HG03196 (cell line): Measurements from ENCODE around the gene TBC1D8.
"Not testable (repeated sequence)": the region's sequence is repeated elsewhere in the genome, so short reads cannot be mapped to it uniquely, and the experiment has no call there.

ENCODE experiments used
- ATAC-seq: cut with Tn5 transposase; IDR thresholded peaks from one replicate; pipeline ENCODE4 v1.9.1; 2021; ENCODE audit not compliant: unreplicated experiment

Gene TBC1D8

DNA sequence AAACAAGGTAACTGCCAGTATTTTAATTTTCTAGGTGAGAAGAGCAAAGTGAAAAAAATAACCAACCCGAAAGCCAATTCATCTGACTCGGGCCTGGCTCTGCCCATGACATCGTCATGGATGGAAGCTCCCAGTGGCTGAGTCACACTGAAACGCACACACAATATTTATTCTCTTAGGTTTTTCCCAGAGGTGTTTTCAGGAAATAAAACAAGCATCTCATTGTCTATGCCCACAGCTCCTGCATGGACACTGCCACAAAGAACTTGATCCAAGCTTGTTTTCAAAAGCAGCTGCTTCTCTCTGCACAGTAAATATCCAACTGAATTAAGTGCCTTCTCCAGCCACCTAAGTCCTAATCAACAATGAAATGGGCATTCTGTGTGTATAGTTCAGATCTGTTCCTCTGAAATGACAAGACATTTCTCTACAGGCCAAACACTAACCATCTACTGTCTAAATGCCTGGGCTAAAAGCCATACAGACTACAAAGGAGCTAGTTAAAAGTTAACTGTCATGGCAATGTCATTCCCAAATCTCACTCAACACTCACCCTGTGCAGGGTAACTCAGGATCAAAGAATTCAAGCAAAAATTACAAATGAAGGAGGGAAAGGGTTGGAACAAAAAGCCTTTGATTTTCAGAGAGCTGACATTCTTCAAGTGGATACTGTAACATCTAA lies 86.2 kb downstream of the TBC1D8 start:
- peak; percentile 63 for ATAC-seq

DNA sequence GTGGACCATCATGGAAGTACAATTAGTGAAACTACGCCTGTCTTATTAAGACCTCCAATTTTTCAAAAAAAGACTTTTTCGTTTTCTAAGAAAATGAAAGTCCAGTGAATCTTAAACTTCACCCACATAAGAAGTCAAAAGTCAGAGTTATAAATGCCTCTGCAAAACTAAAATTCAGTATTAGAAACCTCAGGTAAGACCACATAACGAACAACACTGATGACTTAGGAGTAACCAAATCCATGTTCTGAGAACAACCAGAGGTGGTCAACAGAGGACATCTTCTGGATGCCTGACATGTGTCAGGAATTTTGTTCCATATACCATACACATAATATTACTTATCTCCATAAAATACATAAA lies 86.7 kb downstream of the TBC1D8 start:
- ATAC-seq, result no peak

DNA sequence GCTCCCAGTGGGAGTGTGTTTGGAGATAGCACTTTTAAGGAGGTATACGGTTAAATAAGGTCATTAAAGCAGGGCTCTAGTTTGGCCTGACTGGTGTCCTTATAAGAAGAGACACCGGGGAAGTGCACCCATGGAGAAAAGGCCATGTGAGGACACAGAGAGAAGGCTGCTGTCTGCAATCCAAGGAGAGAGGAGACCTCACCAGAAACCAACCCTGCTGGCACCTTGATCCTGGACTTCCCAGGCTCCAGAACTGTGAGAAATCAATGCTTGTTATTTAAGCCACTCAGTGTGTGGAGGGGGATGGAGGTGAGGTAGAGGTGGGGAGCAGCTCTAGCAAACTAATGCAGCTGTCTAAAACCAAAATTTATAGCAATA lies 87.1 kb downstream of the TBC1D8 start:
- ATAC-seq, result no peak

DNA sequence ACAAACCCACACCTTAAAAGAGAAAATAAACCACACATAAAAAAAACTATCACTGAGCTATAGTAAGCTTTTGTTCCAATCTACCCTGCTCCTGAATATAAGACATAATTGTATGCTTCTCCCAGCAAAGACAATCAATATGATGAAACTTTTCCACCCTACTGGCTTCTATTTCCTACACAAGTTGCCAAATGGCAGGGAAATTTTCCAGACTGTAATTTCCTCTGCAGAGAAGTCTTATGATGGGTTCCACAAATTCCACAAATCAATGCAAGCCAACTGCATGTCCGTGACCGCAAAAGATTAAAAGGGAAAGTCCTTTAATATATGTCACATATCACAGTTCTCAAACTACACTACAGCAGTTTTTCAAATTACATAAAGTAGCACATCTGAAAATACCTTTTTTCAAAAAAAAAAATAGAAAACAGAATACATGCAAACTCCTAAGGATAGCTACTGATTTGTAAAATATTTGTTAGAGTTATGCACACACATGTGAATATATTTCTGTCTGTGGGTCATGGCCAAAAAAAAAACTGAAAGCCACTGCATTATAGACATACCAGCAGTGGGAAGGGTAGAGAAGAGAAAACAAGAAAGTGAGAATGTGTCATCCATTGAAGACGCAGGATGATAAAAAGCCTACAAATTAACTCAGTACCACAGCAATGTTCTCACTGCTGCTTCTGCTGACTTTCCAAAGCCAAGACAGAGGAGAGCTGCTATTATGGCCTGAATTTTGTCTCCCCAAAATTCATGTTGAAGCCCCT lies 87.6 kb downstream of the TBC1D8 start:
- peak; percentile 46 for ATAC-seq

DNA sequence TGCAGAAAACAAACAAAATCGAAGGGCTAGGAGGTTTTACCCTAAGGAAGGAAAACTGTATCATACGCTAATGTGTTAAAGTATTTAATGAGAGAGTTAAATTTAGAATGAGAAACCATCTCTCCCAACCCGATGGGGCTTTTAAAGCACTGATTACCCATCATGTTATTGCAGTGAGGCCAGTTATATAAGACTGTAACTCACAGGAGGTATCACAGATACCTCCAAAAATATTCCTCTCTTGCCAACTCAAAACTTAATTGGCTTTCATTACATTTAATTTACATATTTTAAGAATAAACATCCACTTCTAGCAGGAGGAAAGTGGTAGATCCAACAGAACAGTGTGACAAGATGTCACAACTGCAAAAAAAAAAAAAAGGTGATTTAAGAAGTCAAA lies 92.8 kb downstream of the TBC1D8 start:
- no peak for ATAC-seq

DNA sequence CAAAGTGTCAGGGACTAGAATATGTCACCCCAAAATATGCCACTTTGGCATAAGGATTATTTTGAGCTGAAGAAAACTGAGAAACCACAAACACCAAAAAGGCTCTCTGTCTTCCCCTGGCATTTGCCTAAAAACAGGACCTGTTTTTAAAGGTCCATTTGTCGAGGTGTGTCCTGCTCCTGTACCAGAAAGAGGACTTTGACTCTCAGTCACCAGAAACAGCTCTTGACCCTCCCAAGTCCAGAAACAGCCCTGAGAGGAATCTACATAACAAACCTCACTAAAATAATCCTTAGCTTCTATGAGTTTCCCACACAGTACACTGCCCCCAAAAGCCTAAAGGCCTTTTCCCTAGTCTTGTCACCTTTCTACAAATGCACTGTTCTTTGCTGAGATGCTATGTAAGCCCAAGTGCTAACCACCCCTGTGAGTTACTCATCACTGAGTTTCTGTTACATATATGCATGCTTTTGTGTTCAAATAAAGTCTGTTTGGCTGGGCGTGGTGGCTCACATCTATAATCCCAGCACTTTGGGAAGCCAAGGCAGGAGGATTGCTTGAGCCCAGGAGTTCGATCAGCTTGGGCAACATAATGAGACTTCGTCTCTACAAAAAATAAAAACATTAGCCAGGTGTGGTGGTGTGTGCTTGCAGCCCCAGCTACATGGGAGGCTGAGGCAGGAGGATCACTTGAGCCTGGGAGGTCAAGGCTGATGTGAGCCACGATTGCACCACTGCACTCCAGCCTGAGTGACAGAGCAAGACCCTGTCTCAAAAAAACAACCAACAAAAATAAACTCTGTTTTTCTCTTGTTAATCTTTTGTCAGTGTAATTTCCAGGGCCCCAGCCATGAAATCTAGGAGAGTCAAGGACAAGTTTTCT lies 93.9 kb downstream of the TBC1D8 start:
- no peak for ATAC-seq

DNA sequence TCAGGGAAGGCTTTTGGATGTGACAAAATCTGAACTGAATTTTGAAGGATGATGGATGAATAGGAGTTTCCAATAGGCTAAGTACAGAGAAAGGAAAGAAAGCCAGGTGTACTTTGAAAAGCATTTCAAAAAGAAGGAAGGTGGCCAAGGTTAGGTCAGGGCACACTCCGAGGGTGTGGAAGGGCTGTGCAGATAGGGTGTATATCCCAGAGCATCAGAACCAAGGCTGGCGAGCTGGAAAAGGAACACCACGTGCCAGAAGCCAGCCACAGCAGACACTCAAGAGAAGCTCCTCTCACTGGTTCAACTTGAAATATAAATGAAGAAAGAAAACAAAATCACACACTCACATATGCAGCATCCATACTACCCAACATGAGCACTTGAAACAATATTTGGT lies 98.1 kb downstream of the TBC1D8 start:
- no peak for ATAC-seq

DNA sequence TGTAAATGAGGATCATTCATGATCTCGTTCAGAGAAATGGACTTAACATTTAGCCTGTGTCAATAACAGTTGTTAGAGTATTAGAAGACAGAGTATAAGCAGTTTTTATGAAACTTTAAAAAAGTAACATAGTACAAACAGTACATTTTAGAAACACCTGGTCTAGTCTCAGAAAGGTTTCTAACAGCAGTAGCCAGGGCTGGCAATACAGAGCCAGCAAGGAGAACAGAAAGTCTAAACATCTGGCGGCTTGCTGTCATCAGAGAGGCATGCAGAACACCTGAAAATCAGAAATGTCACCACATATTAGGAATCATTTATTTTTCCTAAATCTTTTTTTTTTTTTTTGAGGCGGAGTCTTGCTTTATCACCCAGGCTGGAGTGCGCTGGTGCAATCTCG lies 99.0 kb downstream of the TBC1D8 start:
- no peak for ATAC-seq

DNA sequence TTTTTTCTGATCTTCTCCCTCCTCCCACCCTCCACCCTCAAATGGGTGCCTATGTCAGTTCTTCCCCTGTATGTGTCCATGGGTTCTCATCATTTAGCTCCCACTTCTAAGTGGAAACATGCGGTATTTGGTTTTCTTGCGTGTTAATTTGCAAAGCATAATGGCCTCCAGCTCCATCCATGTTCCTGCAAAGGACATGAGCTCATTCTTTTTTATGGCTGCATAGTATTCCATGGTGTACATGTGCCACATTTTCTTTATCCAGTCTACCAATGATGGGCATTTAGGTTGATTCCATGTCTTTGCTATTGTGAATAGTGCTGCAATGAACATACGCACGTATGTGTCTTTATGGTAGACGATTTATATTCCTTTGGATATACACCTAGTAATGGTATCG lies 100.3 kb downstream of the TBC1D8 start:
- ATAC-seq, result not testable (repeated sequence)

DNA sequence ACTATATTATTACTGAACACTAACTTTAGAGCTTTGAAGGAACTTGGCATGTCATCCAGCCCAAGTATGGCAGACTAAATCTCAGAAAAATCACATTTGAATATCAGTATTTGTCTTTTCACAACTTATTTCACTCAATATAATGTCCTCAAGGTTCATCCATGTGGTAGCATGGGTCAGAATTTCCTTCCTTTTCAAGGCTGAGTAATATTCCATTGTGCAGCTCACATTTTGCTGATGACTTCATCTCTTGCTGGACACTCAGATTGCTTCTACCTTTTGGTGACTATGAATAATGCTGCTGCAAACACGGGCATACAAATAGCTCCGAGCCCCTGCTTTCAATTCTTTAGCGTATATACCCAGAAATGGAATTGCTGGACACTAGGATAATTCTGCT lies 102.4 kb downstream of the TBC1D8 start:
- no peak for ATAC-seq

DNA sequence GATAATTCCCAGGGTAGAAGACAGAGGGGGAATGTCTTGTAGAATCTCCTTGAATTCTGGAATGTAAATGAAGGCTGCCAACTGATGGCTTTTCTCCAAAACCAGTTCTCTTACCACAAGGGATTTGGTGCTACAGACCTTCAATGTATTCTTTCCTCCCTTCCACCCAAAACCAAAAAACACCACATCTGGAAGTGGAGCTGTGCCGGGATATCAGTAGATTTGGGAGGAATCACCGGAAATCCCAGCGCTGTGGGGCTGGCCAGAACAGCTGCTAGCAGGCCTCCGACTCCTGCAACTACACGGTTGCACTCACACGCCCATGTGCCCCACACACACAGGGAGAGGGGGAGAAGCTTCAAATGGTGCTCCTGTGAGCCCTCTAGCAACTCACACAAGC lies 103.4 kb downstream of the TBC1D8 start:
- ATAC-seq, result no peak

DNA sequence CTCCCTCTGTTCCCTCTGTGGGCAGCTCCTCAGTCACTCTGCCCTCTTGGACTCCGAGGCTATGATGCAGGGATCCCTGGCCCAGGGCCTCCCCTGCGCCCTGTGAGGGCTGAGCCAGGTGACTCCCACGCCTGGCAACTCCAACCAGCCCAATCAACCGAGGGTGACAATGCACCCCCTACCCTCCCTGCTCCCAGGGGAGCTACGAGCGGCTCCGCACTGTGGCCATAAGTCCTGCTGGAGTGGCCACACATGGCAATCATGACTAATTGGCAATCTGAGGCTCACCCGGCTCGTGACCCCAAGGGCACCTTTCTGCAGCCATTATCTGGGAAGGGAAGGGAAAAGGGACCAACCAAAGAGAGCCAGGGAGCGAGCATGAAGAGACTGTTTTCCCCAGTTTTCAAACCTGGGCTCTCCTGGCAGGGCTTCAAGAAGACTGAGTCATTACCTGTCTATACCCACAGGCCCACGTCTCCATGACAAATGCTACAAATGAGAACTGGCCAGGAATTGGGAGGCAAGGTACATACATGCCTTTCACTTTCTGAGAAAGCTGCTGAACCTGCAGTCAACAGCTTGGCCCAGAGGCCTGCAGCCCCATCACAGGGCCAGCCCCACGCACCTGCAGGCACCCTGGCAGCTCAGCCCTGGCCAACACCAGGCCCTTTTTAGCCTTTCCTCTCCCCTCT lies 104.0 kb downstream of the TBC1D8 start:
- ATAC-seq, result no peak

DNA sequence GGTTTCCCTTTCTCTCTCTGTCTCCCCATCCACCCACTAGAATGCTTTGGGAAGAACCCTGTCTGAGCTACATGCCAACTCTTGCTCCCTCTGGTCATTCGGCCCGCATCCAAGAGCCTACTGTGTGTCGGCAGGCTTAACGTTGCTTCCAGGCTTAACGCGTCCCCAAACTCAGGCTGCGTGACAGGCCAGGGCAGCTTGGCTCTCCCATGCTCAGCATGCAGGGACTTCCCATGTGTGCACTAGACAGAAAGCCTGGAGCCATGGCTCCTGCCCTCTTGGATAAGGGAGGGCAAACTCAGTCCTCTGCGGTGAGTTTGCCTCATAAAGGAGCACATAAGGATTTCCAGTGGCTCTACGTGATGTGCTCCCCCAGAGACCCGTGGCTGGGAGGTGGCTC lies 105.9 kb downstream of the TBC1D8 start:
- no peak for ATAC-seq

DNA sequence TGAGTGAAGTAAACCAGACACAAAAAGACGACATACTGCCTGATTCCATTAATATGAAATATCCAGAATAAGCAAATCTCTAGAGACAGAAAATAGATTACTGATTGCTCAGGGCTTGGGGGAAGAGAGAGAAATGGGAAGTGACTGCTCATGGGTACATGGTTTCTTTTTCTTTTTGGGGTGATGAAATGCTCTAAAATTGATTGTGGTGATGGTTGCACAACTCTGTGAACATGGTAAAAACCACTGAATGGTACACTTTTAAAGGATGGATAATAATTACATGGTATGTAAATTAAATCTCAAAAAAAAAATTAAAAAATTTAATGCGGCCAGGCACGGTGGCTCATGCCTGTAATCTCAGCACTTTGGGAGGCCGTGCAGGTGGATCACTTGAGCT lies 109.8 kb downstream of the TBC1D8 start:
- no peak for ATAC-seq

DNA sequence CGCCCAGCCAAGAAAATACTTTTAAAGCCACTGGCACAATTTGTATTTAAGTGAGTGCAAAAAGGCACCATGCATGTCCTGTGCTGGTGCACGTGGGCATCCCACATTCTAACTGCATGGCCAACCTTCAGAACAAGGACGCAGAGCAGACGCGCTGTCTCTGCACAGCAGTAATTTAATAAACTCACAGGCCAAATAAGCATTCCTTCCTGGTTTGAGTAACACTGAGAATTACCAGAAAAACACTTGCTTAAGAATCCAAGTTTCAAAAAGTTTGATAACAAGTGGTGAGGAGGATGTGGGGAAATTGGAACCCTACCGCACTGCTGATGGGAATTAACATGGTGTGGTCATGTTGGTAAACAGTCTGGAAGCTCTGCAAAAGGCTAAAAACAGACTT lies 110.4 kb downstream of the TBC1D8 start:
- ATAC-seq, result no peak

DNA sequence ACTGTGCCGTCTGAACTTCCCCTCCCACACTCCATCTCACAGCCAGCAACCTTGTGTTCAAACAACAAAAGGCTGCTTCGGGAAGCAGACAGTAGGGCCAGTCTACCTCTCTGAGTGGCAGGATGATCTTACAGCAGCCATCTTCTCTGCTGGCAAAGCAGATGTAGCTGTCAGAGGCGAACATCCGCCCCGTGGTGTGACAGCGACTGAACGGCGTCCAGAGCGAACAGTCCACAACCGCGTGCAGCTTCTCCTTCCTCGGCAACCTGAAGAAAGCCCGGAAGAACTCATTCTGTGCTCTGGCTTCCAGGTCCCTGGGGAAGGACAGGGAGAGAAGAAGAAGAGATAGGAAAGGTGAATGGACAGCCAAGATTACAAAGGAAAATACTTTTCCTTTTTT lies 111.1 kb downstream of the TBC1D8 start:
- no peak for ATAC-seq

DNA sequence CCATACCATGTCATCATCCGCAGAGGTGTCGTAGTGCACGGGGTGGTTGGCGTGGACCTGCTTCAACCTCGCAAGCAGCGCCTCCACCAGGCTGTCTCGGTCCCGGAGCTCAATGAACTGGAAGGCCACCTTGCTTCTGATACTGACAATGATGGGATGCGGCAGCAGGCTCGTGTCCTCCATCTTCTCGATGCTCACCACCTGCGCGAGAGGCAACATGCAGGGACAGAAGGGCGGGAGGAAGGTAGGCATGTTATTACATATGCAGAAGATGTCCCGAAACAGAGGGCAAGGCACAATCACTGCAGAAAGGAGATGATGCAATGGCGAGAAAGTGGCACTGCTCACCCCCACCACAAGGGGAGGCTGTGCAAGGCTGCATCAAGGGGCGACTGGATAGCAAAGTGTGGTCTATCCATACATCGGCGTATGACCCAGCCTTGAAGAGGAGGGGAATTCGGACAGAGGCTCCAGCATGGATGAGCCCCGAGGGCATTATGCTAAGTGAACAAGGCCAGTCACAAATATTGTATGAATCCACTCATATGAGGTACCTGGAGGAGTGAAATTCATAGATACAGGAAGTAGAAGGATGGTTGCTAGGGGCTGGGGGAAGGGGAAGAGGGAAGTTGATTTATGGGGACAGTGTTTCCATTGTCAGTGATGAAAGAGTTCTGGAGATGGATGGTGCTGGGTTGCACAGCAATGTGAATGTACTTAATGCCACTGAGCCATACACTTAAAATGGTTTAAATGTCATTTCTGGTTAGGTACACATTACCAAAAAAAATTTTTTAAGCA lies 112.5 kb downstream of the TBC1D8 start:
- ATAC-seq, result no peak

DNA sequence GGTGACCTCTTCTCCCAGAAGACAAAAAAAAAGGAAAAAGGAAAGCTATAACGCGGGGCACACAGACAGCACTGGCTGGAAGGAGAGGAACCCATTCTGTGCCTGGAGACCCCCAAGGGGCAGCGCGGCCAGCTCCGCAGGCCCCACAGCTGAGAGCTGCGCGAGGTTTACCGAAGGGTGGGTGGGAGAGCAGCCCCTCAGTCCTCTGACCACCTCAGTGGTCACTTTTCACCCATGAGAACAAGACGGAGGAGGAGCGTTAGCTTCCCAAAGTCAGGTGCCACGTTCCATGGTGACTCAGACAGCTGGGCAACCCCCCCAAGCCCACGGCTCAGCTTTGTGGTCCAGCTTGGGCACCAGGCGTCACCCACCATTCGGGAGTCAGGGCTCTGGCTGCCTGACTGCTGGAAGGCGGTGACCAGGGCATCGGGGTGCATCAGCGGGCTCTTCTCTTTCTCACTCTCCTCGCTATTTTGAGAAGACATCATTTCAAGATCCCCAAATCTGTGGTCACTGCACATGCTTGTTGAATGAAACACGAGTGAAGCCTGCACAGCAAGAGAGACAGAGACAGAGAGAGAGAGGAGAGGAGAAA lies 113.9 kb downstream of the TBC1D8 start:
- ATAC-seq, result no peak

DNA sequence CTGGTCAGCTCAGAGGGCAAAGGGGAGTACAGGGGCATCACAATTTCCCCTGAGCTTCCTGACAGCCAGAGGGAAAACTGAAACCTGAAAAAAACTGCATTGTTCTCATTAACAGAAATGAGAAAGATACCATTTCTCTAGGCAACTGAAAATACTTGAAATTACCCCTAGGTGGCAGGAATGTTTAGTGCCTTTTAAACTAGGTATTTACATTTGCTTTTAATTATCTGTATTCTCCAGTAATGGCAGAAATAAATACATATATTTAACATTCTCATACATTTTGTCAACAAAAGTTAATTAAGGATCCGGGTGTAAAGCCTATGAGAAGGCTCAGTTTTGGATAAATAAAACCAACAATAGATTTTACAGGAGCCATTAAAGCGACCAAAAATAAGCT lies 114.6 kb downstream of the TBC1D8 start:
- no peak for ATAC-seq
